AG09309 (cell line): ENCODE data around the gene IRGC.

ENCODE experiments used
- DNase-seq: peaks from one replicate; pipeline ENCODE4 v3.0.0-alpha.2; 2010; ENCODE audit warnings: low read depth
- H3K4me3 ChIP-seq: 2 replicates; pipeline ENCODE4 v1.5.1; 2011; ENCODE audit warnings: mild to moderate bottlenecking, low read depth, low read length, moderate library complexity; ENCODE audit not compliant: control insufficient read depth
- TF ChIP-seq, protein P1 (sequence below): IDR thresholded peaks from 2 replicates; pipeline ENCODE4 v1.5.1; 2011; ENCODE audit warnings: mild to moderate bottlenecking, low read depth, low read length, inconsistent platforms; ENCODE audit not compliant: insufficient read depth, control insufficient read depth; ENCODE audit errors: missing control alignments

Gene IRGC

DNA sequence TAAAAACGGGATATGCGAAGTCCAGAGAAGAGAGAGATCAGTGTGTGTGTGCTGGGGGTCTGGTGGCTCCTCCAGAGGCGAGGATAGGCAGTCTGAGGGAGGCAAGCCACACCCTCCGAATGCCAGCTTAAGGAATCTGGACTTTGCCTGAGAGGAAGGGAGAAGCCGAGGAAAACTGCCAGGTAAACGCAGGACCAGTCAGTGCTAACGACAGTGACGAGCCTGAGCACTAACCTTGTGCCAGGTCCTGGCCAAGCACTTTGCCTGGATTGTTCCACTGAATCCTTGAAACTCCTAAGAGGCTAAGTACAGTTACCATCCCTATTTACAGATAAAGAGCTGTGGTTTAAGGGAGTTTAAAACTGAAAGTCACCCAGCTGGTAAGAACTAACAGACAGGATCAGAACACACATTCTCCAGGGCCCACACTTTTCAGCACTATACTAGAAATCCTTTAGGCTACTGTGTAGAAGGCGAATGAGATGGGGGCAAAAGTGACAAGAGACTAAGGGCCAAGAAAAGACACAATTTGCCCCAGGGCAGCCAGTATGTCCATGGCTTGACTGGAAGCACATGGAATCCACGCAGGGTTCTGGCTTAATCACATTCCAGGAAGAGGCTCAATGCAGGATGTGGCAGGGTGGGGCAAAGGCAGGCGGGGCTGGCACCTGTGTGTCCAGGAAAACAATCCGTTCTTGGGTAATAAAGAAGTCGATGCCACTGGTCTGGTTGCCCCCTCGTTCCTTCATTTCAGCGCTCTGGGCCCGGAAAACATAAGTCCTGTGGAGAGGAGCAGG, 23.8 kb downstream of the IRGC start:
- DNase-seq = no peak
- TF ChIP-seq, protein P1, sequence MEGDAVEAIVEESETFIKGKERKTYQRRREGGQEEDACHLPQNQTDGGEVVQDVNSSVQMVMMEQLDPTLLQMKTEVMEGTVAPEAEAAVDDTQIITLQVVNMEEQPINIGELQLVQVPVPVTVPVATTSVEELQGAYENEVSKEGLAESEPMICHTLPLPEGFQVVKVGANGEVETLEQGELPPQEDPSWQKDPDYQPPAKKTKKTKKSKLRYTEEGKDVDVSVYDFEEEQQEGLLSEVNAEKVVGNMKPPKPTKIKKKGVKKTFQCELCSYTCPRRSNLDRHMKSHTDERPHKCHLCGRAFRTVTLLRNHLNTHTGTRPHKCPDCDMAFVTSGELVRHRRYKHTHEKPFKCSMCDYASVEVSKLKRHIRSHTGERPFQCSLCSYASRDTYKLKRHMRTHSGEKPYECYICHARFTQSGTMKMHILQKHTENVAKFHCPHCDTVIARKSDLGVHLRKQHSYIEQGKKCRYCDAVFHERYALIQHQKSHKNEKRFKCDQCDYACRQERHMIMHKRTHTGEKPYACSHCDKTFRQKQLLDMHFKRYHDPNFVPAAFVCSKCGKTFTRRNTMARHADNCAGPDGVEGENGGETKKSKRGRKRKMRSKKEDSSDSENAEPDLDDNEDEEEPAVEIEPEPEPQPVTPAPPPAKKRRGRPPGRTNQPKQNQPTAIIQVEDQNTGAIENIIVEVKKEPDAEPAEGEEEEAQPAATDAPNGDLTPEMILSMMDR = no peak
- no peak overlapping the region for H3K4me3 ChIP-seq

DNA sequence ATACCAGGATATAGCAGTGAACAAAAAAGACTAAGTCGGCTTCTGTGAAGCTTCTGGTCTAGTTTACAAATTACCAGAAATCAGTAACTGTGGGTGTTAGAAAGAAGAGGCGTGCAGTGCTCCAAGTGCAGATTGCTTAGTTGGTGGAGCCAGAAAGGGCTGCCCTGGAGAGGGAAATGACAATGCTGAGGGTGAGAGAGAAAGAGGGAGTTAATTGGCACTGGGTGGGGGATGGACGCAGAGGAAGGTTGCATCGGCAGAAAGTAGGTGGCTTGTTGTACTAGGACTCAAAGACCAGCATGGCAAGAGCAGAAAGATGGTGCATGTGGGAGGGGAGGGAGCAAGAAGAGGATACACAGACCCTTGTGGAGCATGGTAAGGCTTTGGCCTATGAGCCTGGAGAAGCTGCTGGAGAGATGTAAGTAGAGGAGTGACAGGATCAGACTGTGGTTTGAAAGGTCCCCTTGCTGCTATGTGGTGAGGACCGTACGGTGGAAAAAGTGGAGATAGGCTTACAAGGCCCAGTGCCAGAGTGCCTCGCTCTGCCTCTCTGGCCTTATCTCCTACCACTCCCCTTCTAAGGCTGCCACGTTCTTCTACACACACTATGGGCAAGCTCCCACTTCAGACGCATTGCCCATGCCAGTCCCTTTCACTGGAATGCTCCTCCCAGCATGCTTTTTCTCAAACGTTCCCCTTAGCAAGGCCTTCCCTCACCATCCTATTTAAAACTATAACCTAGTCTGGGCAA, 25.4 kb downstream of the IRGC start:
- H3K4me3 ChIP-seq = no peak overlapping the region
- no peak for DNase-seq
- TF ChIP-seq, protein P1 = no peak

DNA sequence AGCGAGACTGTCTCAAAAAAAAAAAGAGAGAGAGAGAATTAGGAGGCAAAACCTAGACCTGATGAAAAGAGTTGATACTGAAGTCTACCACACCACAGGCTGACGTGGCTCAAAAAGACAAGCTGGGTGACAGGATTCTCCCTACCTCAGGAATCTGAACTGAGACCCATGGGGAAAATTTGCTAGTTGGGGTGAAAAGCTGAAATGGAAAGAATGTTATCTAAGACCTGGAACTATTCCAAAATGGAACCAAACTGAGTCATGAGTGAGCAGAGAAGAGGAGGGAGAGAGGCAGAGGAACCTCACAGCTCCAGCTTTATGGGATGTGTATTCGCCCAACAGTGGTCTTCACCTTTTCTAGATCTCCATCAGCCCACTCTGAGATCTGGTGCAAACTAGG, 27.2 kb downstream of the IRGC start:
- DNase-seq = peak; percentile 47
- H3K4me3 ChIP-seq = no peak overlapping the region
- TF ChIP-seq, protein P1 = no peak

DNA sequence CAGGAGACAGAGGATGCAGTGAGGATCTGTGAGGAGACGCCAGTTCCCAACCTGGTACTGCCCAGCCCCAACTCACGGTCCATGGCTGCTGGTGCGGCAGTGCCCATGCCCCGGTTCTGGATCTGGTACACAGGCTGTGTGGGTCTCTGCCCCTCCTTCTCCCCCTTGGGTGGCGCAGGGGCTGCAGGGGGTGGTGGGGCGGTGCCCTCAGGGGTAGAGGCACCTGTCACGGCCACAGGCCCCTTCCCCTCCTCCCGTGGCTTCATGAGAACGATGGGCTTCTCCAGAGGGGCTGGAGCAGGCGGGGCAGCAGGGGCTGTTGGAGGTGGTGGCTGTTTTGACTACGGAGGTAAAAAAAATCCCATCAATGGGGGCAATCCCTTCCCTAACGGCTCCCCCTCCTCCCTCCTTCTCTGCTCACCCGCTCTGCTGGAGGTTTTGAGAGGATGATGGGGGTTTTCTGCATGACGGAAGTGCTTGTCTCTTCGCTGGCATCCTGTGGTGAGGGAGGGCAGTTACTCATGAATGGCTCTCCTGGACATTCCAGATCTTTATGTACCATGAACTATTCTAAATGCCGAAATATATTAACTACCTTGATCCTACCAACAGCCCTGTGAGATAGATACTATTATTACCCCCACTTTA, 31.8 kb downstream of the IRGC start:
- DNase-seq = no peak
- TF ChIP-seq, protein P1 = no peak
- H3K4me3 ChIP-seq = no peak overlapping the region

DNA sequence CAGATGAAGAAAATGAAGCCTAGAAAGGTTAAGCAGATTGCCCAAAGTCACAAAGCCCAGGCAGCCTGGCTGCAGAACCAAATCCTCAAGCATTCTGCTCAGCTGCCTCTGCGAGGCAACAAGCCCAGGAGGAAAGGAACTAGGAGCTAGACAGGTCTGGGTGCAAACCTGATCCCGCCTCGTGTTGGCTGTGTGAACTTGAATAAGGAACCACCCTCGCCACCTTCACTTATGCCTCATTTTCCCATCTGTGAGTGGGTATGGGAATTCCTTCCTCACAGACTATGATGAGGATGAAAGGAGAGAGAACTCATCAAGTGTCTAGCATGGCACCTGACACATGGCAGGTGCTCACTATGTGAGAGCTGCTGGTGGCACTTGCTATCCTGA, 32.3 kb downstream of the IRGC start:
- no peak overlapping the region for H3K4me3 ChIP-seq
- TF ChIP-seq, protein P1 = no peak
- DNase-seq = no peak

DNA sequence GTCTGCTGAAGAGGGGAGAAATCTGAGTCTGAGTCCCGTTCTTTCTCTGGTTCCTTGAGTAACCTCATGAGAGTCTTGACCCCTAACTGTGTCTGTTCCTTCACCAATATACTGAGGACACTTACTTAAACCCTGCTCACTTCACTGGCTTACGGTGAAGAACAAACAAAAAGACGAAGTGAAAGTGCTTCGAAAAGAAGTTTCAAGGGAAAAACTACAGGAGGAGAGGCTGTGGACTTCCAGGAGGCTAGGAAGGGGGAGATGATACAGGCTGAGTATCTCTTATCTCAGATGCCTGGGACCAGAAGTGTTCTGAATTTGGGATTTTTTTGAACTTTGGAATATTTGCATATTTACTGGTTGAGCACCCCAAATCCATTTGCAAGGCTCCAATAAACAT, 32.8 kb downstream of the IRGC start:
- no peak overlapping the region for H3K4me3 ChIP-seq
- DNase-seq = no peak
- TF ChIP-seq, protein P1 = no peak
